Measurements from ENCODE around the gene SMIM1.

The SMIM1 gene

GRCh38 chr1:3777078-3777547 lies 4.6 kb downstream of the SMIM1 start:
- no peak for DNase-seq (ENCODE audit: low spot score)

- DNase-seq (ENCODE audit: low spot score), result no peak
Observed at GRCh38 chr1:3777647-3778589, 5.4 kb downstream of the SMIM1 start.

- DNase-seq (ENCODE audit: low spot score), result no peak
Observed at GRCh38 chr1:3778590-3779264, 6.2 kb downstream of the SMIM1 start.

- no peak for DNase-seq (ENCODE audit: low spot score)
Observed at GRCh38 chr1:3779265-3779911, 6.8 kb downstream of the SMIM1 start.

- no peak for DNase-seq (ENCODE audit: low spot score)
Observed at GRCh38 chr1:3779912-3780416, 7.4 kb downstream of the SMIM1 start.

GRCh38 chr1:3780901-3781300 lies 8.4 kb downstream of the SMIM1 start:
- DNase-seq (ENCODE audit: low spot score), result no peak

- DNase-seq (ENCODE audit: low spot score), result no peak
Observed at GRCh38 chr1:3783651-3784474, 11.3 kb downstream of the SMIM1 start.

GRCh38 chr1:3785045-3785444 lies 12.5 kb downstream of the SMIM1 start:
- no peak for DNase-seq (ENCODE audit: low spot score)

- DNase-seq (ENCODE audit: low spot score), result no peak
Observed at GRCh38 chr1:3785456-3786157, 13.1 kb downstream of the SMIM1 start.

- no peak for DNase-seq (ENCODE audit: low spot score)
Observed at GRCh38 chr1:3786468-3787348, 14.2 kb downstream of the SMIM1 start.

GRCh38 chr1:3787349-3787715 lies 14.8 kb downstream of the SMIM1 start:
- no peak for DNase-seq (ENCODE audit: low spot score)

- no peak for DNase-seq (ENCODE audit: low spot score)
Observed at GRCh38 chr1:3787745-3788605, 15.4 kb downstream of the SMIM1 start.

- no peak for DNase-seq (ENCODE audit: low spot score)
Observed at GRCh38 chr1:3788756-3789420, 16.3 kb downstream of the SMIM1 start.

- DNase-seq (ENCODE audit: low spot score), result no peak
Observed at GRCh38 chr1:3789421-3790300, 17.1 kb downstream of the SMIM1 start.

GRCh38 chr1:3790500-3790923 lies 18.0 kb downstream of the SMIM1 start:
- no peak for DNase-seq (ENCODE audit: low spot score)

GRCh38 chr1:3790952-3791351 lies 18.4 kb downstream of the SMIM1 start:
- no peak for DNase-seq (ENCODE audit: low spot score)

GRCh38 chr1:3795453-3796214 lies 23.1 kb downstream of the SMIM1 start:
- no peak for DNase-seq (ENCODE audit: low spot score)

Measured in GM03348 (cell line).